HG02623 (cell line): ENCODE data around the gene RPLP2.

Experiments used
- ATAC-seq: cut with Tn5 transposase; IDR thresholded peaks from one replicate; pipeline ENCODE4 v1.9.1; 2021; ENCODE audit warnings: moderate library complexity; ENCODE audit not compliant: unreplicated experiment

Gene RPLP2

GRCh38 chr11:821512-822371 lies 12.0 kb downstream of the RPLP2 start:
- no peak for ATAC-seq

- ATAC-seq: no peak
Observed at GRCh38 chr11:823441-824291, 13.9 kb downstream of the RPLP2 start.

GRCh38 chr11:824292-824880 lies 14.6 kb downstream of the RPLP2 start:
- ATAC-seq: no peak

GRCh38 chr11:824942-825341 lies 15.2 kb downstream of the RPLP2 start:
- ATAC-seq: no peak

GRCh38 chr11:825366-826226 lies 15.8 kb downstream of the RPLP2 start:
- no peak for ATAC-seq

GRCh38 chr11:826227-826621 lies 16.5 kb downstream of the RPLP2 start:
- ATAC-seq: no peak

- ATAC-seq: no peak
Observed at GRCh38 chr11:826836-827145, 17.0 kb downstream of the RPLP2 start.

GRCh38 chr11:827146-827896 lies 17.6 kb downstream of the RPLP2 start:
- no peak for ATAC-seq

- ATAC-seq: no peak
Observed at GRCh38 chr11:827897-828192, 18.1 kb downstream of the RPLP2 start, which contains the start of gene CRACR2B. Gene CRACR2B (plus strand): TSS chr11:827919. CDS start chr11:828608, 689 bp downstream.

GRCh38 chr11:828506-829175 lies 18.9 kb downstream of the RPLP2 start:
- ATAC-seq: no peak

- no peak for ATAC-seq
Observed at GRCh38 chr11:829176-829846, 19.5 kb downstream of the RPLP2 start.

- no peak for ATAC-seq
Observed at GRCh38 chr11:829847-830294, 20.1 kb downstream of the RPLP2 start.

- no peak for ATAC-seq
Observed at GRCh38 chr11:830295-831117, 20.7 kb downstream of the RPLP2 start.

GRCh38 chr11:831118-831864 lies 21.5 kb downstream of the RPLP2 start:
- ATAC-seq: no peak

GRCh38 chr11:831961-832528 lies 22.3 kb downstream of the RPLP2 start:
- no peak for ATAC-seq

- ATAC-seq: no peak
Observed at GRCh38 chr11:832529-833113, 22.9 kb downstream of the RPLP2 start, which contains the start of gene CD151. Gene CD151 (plus strand): TSS chr11:832952. CDS start chr11:836070, 3,118 bp downstream.
